ENCODE data around the gene CTNNA3.

CTNNA3 gene

GRCh38 chr10:65893676-65894075, 1802.3 kb downstream of the CTNNA3 start:
- DNase-seq, result no peak

- no peak for DNase-seq
These were observed 1803.7 kb downstream of the CTNNA3 start for GRCh38 chr10:65892284-65892683.

GRCh38 chr10:65891073-65891981, 1804.7 kb downstream of the CTNNA3 start:
- DNase-seq, result peak; percentile 4

- DNase-seq, result no peak
These were observed 1831.5 kb downstream of the CTNNA3 start for GRCh38 chr10:65864529-65864928.

GRCh38 chr10:65864036-65864435, 1832.0 kb downstream of the CTNNA3 start:
- no peak for DNase-seq
